T-cell (primary cell): ENCODE results near the gene FAM156A. TPM values are rescaled to one million over a fixed set of nuclear protein-coding genes. Genes with fewer than 3 reads are reported as not detected.
"Not testable (repeated sequence)": the region's sequence is repeated elsewhere in the genome, so short reads cannot be mapped to it uniquely, and the experiment has no call there.

Experiments
- ATAC-seq, 4 experiments: fragments of 200-7000 bp in 3 of 4; fragments of 150-1000 bp in 1 of 4; cut with Tn5 transposase; replicated peaks in 1 of 4; 1 replicate in 3 of 4; 2 replicates in 1 of 4; pipeline ENCODE4 v1.10.0; 2021; ENCODE audit warnings: moderate library complexity in 3 of 4, mild to moderate bottlenecking in 2 of 4, moderate number of reproducible peaks in 1 of 4
- CTCF ChIA-PET, 2 donors: fragments of 300-600 bp; sonication (Branson Sonifier 250); formaldehyde crosslinking; loops; one replicate each; lab custom pipeline; 2022; ENCODE audit warnings: antibody characterized with exemption in 2 of 2; lab: Charles Lee
- POLR2A ChIA-PET, 2 donors: fragments of 300-600 bp; sonication (Branson Sonifier 250); formaldehyde crosslinking; loops; one replicate each; lab custom pipeline; 2022; ENCODE audit warnings: antibody characterized with exemption in 2 of 2; lab: Charles Lee
- DNase-seq, 35 experiments: peaks; one replicate each; pipeline versions ENCODE4 v3.0.0 to v3.0.0-alpha.2; 2013 to 2023
- H3K27ac ChIP-seq: one replicate; pipeline ENCODE4 v1.5.1; 2013; ENCODE audit warnings: low read length
- H3K27me3 ChIP-seq, 2 experiments: replicated peaks in 1 of 2; 1 replicate in 1 of 2; 2 replicates in 1 of 2; pipeline versions ENCODE4 v1.6.1 to v1.7.0; 2013; ENCODE audit warnings: low read length in 1 of 2, mixed read lengths in 1 of 2; ENCODE audit not compliant: control insufficient read depth in 2 of 2, insufficient read depth in 2 of 2; ENCODE audit errors: extremely low read depth in 1 of 2
- H3K36me3 ChIP-seq, 2 donors: 1 replicate in 1 of 2; 2 replicates in 1 of 2; pipeline versions ENCODE4 v1.6.1 to v1.7.0; 2013; ENCODE audit warnings: low read length in 1 of 2; ENCODE audit not compliant: control insufficient read depth in 2 of 2, insufficient read depth in 1 of 2; ENCODE audit errors: extremely low read depth in 1 of 2
- H3K4me1 ChIP-seq, 2 experiments: 1 replicate in 1 of 2; 2 replicates in 1 of 2; pipeline versions ENCODE4 v1.6.1 to v1.7.0; 2013; ENCODE audit warnings: low read length in 2 of 2, mixed read lengths in 1 of 2; ENCODE audit not compliant: insufficient read depth in 2 of 2, control insufficient read depth in 1 of 2; ENCODE audit errors: extremely low read depth in 1 of 2
- H3K4me3 ChIP-seq, 2 donors: 1 replicate in 1 of 2; 2 replicates in 1 of 2; pipeline versions ENCODE4 v1.5.1 to v1.7.0; 2013; ENCODE audit warnings: mild to moderate bottlenecking in 2 of 2, low read length in 1 of 2, moderate library complexity in 1 of 2; ENCODE audit not compliant: control insufficient read depth in 1 of 2; ENCODE audit errors: extremely low read depth in 1 of 2
- H3K9me3 ChIP-seq: 2 replicates; pipeline ENCODE4 v1.7.0; 2013
- H3K27ac Mint-ChIP-seq, 2 donors: one replicate each; pipeline ENCODE4 v1.8.0; 2020 to 2021; ENCODE audit warnings: mild to moderate bottlenecking in 2 of 2, mixed read lengths in 2 of 2
- H3K27me3 Mint-ChIP-seq, 2 donors: one replicate each; pipeline ENCODE4 v1.8.0; 2021 to 2022; ENCODE audit warnings: mixed read lengths in 2 of 2
- H3K36me3 Mint-ChIP-seq: one replicate; pipeline ENCODE4 v1.8.0; 2021; ENCODE audit warnings: mixed read lengths
- H3K4me1 Mint-ChIP-seq, 3 donors: one replicate each; pipeline ENCODE4 v1.8.0; 2020 to 2022; ENCODE audit warnings: mixed read lengths in 3 of 3, mild to moderate bottlenecking in 1 of 3
- H3K4me3 Mint-ChIP-seq, 3 donors: one replicate each; pipeline ENCODE4 v1.8.0; 2020 to 2022; ENCODE audit warnings: mild to moderate bottlenecking in 3 of 3, mixed read lengths in 3 of 3, moderate library complexity in 3 of 3
- H3K9me3 Mint-ChIP-seq, 3 donors: one replicate each; pipeline ENCODE4 v1.8.0; 2020 to 2022; ENCODE audit warnings: mixed read lengths in 3 of 3
- WGBS: methylation state at CpG from one replicate; pipeline ENCODE4 v1.1.5; 2013; ENCODE audit warnings: missing lambda C conversion rate; ENCODE audit not compliant: insufficient coverage; 5-methylcytosine and 5-hydroxymethylcytosine counted together
- total RNA-seq, 35 experiments: library from RNA in 6 of 35; stranded (reverse) in 6 of 35; fragments of 120-200 nt in 1 of 35; gene quantifications; one replicate each; pipeline versions ENCODE4 v1.2.1 to v1.2.4 and lab custom pipeline; 2013 to 2026

Gene FAM156A
- total RNA-seq, 5 donors from 2014 or later (not counting 1 experiment from before 2014, with no cell fraction given) = 16.5 to 23.0 (median 17.8) TPM

DNA sequence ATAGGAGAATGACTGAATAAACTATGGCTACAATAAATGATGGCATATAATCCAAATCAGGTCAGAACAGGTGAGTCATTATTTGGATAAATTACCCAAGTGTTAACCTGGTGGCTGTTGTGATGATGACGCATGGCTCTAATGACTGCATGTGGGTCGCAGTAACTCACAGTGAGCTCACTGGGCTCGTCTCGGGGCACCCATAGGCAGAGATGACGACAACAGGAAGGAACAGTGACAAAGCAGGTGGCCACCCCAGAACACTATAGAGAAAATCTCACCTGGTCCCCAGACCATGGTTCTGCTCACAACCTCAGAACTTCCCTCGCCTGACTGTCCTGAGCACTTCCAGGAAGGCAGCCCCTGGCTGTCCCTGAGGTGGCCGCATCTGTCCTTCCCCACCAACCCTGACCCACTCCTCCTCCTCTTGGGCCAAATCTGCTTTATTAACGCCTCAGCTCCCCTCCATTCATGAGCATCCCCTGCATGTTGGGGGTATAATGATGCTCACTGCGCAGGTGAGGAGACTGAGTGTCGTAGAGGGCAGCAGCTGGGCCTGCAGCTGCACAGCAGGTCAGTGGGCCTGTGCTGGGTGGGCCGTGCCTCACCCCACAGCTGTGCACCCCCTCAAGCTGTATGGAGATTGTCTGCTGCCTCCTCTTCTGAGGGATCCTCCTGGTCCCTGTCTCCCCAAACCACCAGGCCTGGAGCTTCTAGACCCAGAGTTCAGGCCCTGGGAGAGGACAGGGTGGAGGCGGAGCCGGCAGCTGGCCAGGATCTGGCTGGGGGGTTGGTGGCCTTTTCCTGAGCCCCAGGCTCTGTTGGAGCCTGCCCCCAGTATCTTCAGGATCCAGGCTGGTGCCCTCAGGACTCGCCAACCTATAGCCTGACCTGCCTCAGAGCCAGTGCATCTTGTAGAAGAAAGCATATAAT is 30.9 kb upstream of the FAM156A start:
- POLR2A ChIA-PET = no interaction called here
- CTCF ChIA-PET = interaction anchor here in 1 of 2 donors (0.5 to 1.0 kb wide), 2 partner anchors 12 to 63 kb away, joined by 3 to 4 read pairs; no protein-coding TSS in a partner anchor
- Mint-ChIP-seq H3K36me3 (no peaks in the 10 kb centered on the region), H3K4me3 (no peak overlapping the region), H3K4me1 (peaks cover 16 to 25% (median 20%) of the 10 kb centered on the region in 3 donors), H3K27ac (no peak overlapping the region), H3K9me3 (no peaks in the 10 kb centered on the region), H3K27me3 (peaks cover 0 to 8% of the 10 kb centered on the region in 2 donors)
- Histone ChIP-seq H3K4me3 (no peak overlapping the region), H3K9me3 (no peaks in the 10 kb centered on the region), H3K4me1 (peaks cover 3 to 15% of the 10 kb centered on the region in 2 experiments), H3K36me3 (no peaks in the 10 kb centered on the region), H3K27ac (no peak overlapping the region), H3K27me3 (no peaks in the 10 kb centered on the region)
- no CpG with 5 or more reads among the region's 14 CpGs for WGBS
- ATAC-seq (no peak), DNase-seq (no peak)

DNA sequence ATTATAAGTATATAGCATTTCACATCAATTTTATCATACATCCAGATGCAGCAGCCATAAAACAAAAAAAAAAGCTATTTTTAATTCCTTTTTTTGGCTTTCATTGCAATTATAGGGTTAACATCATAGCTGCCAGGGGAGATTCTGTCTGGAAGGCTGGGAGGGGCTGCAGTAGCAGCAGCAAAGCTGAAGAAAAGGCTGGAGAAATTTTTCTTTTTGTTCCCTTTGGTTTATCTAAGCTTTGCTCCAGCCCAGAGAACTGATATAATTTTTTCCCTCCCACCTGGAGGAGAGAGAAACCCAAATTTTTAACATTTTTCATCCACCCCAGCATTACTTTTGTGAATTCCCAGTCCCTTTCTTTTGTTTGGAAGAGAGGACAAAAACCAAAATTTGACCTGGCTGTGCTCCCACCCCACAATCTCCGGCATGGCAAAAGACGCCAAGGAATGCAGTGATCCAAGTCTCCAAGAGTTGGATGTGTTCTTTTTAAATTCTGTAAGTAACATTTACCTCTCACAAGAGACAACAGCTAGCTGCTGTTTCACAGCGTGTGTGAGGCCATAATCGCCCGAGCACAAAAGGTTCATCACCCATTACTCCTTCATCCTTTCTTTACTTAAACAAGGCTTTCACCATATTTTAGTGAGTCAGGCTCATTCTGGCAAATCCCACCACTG is 25.1 kb upstream of the FAM156A start:
- H3K36me3 ChIP-seq = no peaks in the 10 kb centered on the region
- POLR2A ChIA-PET = no interaction called here
- no CpG with 5 or more reads among the region's 5 CpGs for WGBS
- H3K27me3 ChIP-seq = no peaks in the 10 kb centered on the region
- Mint-ChIP-seq H3K4me1 (peaks cover 0 to 2% (median 1%) of the 10 kb centered on the region in 3 donors), H3K27ac (no peak overlapping the region), H3K4me3 (no peak overlapping the region), H3K27me3 (no peaks in the 10 kb centered on the region), H3K9me3 (no peaks in the 10 kb centered on the region), H3K36me3 (no peaks in the 10 kb centered on the region)
- no peak for ATAC-seq
- H3K27ac ChIP-seq = no peak overlapping the region
- H3K9me3 ChIP-seq = no peaks in the 10 kb centered on the region
- CTCF ChIA-PET = interaction anchor here in 1 of 2 donors (0.7 kb wide), 1 partner anchor 12 kb away, joined by 3 read pairs; no protein-coding TSS in a partner anchor
- H3K4me3 ChIP-seq = no peak overlapping the region
- no peak for DNase-seq
- no peaks in the 10 kb centered on the region for H3K4me1 ChIP-seq

DNA sequence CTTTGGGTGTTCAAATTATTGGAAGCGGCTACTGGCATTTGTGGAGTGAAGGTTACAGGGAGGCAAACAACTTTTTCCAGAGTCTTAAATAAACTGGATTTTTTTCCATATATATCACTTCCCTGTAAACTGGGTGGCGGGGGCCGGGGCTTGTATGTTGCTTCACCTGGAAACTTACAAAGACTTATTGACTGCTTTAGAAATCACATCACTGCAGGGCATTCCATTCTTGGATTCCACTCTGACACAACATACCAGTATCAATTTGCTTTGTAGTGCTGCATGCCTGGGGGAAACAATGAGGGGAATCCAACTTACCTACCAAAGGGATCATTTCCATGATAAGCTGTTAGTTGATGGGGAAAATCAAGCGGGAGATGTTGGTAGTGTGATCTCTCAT is 21.7 kb upstream of the FAM156A start:
- H3K27me3 Mint-ChIP-seq = peaks cover 0 to 4% of the 10 kb centered on the region in 2 donors
- ChIA-PET POLR2A (no interaction called here), CTCF (no interaction called here)
- no CpG with 5 or more reads among the region's 4 CpGs for WGBS
- H3K9me3 Mint-ChIP-seq = no peaks in the 10 kb centered on the region
- H3K4me1 Mint-ChIP-seq = peaks cover 0 to under 1% (median under 1%) of the 10 kb centered on the region in 3 donors
- no peak overlapping the region for H3K4me3 Mint-ChIP-seq
- Histone ChIP-seq H3K36me3 (no peaks in the 10 kb centered on the region), H3K27ac (no peak overlapping the region), H3K27me3 (no peaks in the 10 kb centered on the region), H3K4me1 (no peaks in the 10 kb centered on the region), H3K9me3 (no peaks in the 10 kb centered on the region), H3K4me3 (no peak overlapping the region)
- DNase-seq (no peak), ATAC-seq (no peak)
- no peak overlapping the region for H3K27ac Mint-ChIP-seq
- H3K36me3 Mint-ChIP-seq = no peaks in the 10 kb centered on the region

DNA sequence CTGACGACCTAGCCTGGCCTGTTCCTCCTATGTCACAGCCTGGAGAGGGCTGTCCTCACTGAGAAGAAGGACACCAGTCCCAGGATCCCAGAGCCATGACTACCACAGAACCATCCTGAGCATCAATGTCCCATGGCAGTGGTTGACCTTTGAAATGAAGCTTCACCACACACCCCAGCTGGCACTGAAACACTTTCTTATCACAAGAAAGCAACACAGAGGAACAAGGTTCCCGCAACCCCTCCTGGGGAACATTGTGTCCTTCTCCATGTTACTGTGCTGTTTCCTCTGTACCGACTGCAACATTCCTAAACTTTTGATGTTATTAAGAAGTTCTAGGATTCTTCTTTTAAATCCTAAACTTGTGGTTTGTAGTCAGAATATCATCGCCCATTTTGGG is 21.2 kb upstream of the FAM156A start:
- WGBS = 40% methylated on average over 1 of the region's 4 CpGs
- H3K4me3 ChIP-seq = no peak overlapping the region
- H3K36me3 Mint-ChIP-seq = no peaks in the 10 kb centered on the region
- POLR2A ChIA-PET = no interaction called here
- no peaks in the 10 kb centered on the region for H3K36me3 ChIP-seq
- H3K27ac ChIP-seq = no peak overlapping the region
- CTCF ChIA-PET = no interaction called here
- no peak overlapping the region for H3K4me3 Mint-ChIP-seq
- peaks cover 0 to 4% of the 10 kb centered on the region in 2 donors for H3K27me3 Mint-ChIP-seq
- H3K27me3 ChIP-seq = no peaks in the 10 kb centered on the region
- no peaks in the 10 kb centered on the region for H3K4me1 Mint-ChIP-seq
- no peaks in the 10 kb centered on the region for H3K9me3 Mint-ChIP-seq
- H3K4me1 ChIP-seq = no peaks in the 10 kb centered on the region
- H3K9me3 ChIP-seq = no peaks in the 10 kb centered on the region
- DNase-seq = no peak
- no peak for ATAC-seq
- H3K27ac Mint-ChIP-seq = no peak overlapping the region

DNA sequence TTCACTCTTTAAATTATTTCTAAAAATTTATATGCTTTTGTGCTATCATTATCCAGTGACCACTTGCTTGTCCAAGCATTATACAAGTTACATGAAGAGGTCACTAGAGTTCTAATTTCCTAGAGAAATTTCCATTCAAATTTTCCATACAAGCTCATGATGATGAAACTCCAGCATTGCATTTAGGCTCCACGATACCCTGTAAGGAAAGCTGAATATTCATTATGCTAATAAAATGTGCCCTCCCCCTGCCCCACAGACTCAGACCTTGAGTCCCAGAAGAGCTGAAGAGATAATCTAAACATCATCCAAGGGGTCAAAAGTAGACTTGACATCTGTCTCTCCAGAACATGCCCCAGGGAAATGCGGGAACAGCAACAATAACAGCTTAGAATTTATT is 19.6 kb upstream of the FAM156A start:
- ChIA-PET CTCF (no interaction called here), POLR2A (no interaction called here)
- Histone ChIP-seq H3K27me3 (no peaks in the 10 kb centered on the region), H3K36me3 (no peaks in the 10 kb centered on the region), H3K4me1 (no peaks in the 10 kb centered on the region), H3K27ac (no peak overlapping the region), H3K9me3 (no peaks in the 10 kb centered on the region), H3K4me3 (no peak overlapping the region)
- Mint-ChIP-seq H3K27me3 (peaks cover 0 to 4% of the 10 kb centered on the region in 2 donors), H3K9me3 (no peaks in the 10 kb centered on the region), H3K36me3 (no peaks in the 10 kb centered on the region), H3K27ac (no peak overlapping the region), H3K4me3 (no peak overlapping the region), H3K4me1 (no peaks in the 10 kb centered on the region)
- DNase-seq (no peak), ATAC-seq (no peak)
- no CpG with 5 or more reads among the region's 2 CpGs for WGBS

DNA sequence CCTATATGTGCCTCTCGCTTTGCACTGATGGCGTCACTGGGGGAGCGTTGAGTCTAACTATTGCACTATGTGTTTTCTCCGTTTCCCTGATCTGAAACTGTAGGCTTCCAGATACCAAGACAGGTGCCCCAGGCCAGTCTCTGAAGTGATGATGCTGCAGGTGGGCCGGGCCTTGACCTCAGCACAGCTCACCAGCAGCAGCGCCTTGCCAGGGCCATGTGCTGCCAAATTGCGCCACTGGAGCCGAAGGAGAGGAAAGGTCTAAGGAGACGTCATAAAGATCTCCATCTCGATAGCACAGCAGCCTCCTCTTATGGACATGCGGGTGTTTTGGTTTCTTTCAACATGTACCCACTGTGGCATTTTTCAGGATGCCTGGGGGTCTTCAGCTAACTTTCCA is 17.3 kb upstream of the FAM156A start:
- ATAC-seq, POLR2A ChIA-PET: not testable (repeated sequence)

More for the DNA sequence above, 17.3 kb upstream of the FAM156A start:
- H3K36me3 Mint-ChIP-seq, H3K4me3 ChIP-seq, H3K9me3 ChIP-seq, H3K27me3 ChIP-seq, DNase-seq, CTCF ChIA-PET, H3K27me3 Mint-ChIP-seq, H3K4me3 Mint-ChIP-seq, H3K9me3 Mint-ChIP-seq, H3K4me1 ChIP-seq, H3K4me1 Mint-ChIP-seq, H3K27ac Mint-ChIP-seq, H3K36me3 ChIP-seq, H3K27ac ChIP-seq: not testable (repeated sequence)
- no CpG with 5 or more reads among the region's 11 CpGs for WGBS
